ENCODE measurements around the gene CCDC12. TPM values are rescaled to one million over a fixed set of nuclear protein-coding genes. Genes with fewer than 3 reads are reported as not detected.

Gene CCDC12
- total RNA-seq, 1 donor from 2014 or later = 36.3 TPM

- H3K9me3 Mint-ChIP-seq (ENCODE audit: unreplicated experiment) = no peaks in the 10 kb centered on the region
- no peak overlapping the region for H3K4me3 Mint-ChIP-seq (ENCODE audit: unreplicated experiment)
- no peaks in the 10 kb centered on the region for H3K36me3 Mint-ChIP-seq (ENCODE audit: low read depth, unreplicated experiment)
- H3K4me1 Mint-ChIP-seq (ENCODE audit: unreplicated experiment) = peaks cover 9% of the 10 kb centered on the region
- TF ChIP-seq CTCF (IDR thresholded peaks at IDR 0.05; ENCODE audit: unreplicated experiment) = no peak
- peaks cover 24% of the 10 kb centered on the region for H3K27me3 Mint-ChIP-seq (ENCODE audit: unreplicated experiment)
- H3K27ac Mint-ChIP-seq (ENCODE audit: unreplicated experiment) = no peak overlapping the region
- DNase-seq (ENCODE audit: low spot score) = no peak
Measured at GRCh38 chr3:46889381-46890110, 87.0 kb downstream of the CCDC12 start.

- Mint-ChIP-seq H3K4me1 (ENCODE audit: unreplicated experiment) (peaks cover 9% of the 10 kb centered on the region), H3K36me3 (ENCODE audit: low read depth, unreplicated experiment) (no peaks in the 10 kb centered on the region), H3K27me3 (ENCODE audit: unreplicated experiment) (peaks cover 26% of the 10 kb centered on the region)
Measured at GRCh38 chr3:46888705-46889104, 87.8 kb downstream of the CCDC12 start.

DNA sequence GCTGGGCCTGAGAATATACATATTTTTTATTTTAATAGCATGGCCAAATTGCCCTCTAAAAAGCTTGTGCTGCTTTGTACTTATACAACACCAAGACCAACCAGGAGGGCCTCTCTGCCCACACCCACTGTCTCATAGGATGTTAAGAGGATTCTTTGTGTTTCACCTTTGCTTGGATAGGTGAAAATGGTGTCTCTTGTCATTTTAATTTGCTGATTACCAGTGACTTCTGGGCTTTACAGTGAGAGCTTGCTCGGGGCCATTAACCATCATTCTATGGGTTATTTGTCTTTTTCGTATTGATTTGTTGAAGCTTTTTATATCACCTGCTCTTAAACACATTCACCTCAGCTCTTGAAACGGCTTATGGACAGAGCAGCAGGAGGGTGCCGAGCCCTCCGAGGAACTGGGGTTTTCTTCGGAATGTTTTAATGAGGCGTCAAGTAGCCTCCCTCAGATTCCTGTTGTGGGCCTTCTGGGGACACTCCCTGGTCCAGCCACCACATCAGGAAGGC lies 88.5 kb downstream of the CCDC12 start:
- no peak for DNase-seq (ENCODE audit: low spot score)
- Mint-ChIP-seq H3K36me3 (ENCODE audit: low read depth, unreplicated experiment) (no peaks in the 10 kb centered on the region), H3K4me1 (ENCODE audit: unreplicated experiment) (peaks cover 9% of the 10 kb centered on the region), H3K27me3 (ENCODE audit: unreplicated experiment) (peaks cover 27% of the 10 kb centered on the region), H3K4me3 (ENCODE audit: unreplicated experiment) (no peak overlapping the region), H3K9me3 (ENCODE audit: unreplicated experiment) (no peaks in the 10 kb centered on the region), H3K27ac (ENCODE audit: unreplicated experiment) (no peak overlapping the region)
- TF ChIP-seq CTCF (IDR thresholded peaks at IDR 0.05; ENCODE audit: unreplicated experiment) = no peak

More at GRCh38 chr3:46888705-46889104, 87.8 kb downstream of the CCDC12 start:
- Mint-ChIP-seq H3K9me3 (ENCODE audit: unreplicated experiment) (no peaks in the 10 kb centered on the region), H3K4me3 (ENCODE audit: unreplicated experiment) (no peak overlapping the region), H3K27ac (ENCODE audit: unreplicated experiment) (no peak overlapping the region)
- DNase-seq (ENCODE audit: low spot score) = no peak
- no peak for TF ChIP-seq CTCF (IDR thresholded peaks at IDR 0.05; ENCODE audit: unreplicated experiment)

DNA sequence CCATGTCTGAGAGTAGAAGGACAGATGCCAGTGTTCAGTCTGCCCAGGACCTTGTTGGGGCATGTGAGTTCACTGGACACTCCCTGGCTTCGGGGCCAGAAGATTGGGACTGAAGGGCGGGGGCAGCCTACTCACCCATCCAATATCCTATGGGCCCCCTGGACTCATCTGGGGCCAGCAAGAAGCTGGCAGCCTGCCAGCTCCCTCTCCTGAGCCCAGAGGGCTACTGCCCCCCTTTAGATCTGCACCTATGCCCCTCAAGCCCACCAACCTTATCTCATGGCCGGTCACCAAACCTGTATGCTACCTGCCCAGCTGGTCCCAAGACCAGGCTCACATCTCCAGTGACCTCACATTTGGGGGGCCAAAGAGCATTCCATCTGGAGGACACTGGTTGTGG lies 90.9 kb downstream of the CCDC12 start:
- Mint-ChIP-seq H3K9me3 (ENCODE audit: unreplicated experiment) (no peaks in the 10 kb centered on the region), H3K4me3 (ENCODE audit: unreplicated experiment) (no peak overlapping the region), H3K27me3 (ENCODE audit: unreplicated experiment) (peaks cover 15% of the 10 kb centered on the region), H3K27ac (ENCODE audit: unreplicated experiment) (no peak overlapping the region), H3K4me1 (ENCODE audit: unreplicated experiment) (peaks cover 1% of the 10 kb centered on the region), H3K36me3 (ENCODE audit: low read depth, unreplicated experiment) (no peaks in the 10 kb centered on the region)
- TF ChIP-seq CTCF (IDR thresholded peaks at IDR 0.05; ENCODE audit: unreplicated experiment) = no peak
- no peak for DNase-seq (ENCODE audit: low spot score)

- H3K36me3 Mint-ChIP-seq (ENCODE audit: low read depth, unreplicated experiment) = no peaks in the 10 kb centered on the region
- no peak for DNase-seq (ENCODE audit: low spot score)
- no peaks in the 10 kb centered on the region for H3K9me3 Mint-ChIP-seq (ENCODE audit: unreplicated experiment)
- H3K27me3 Mint-ChIP-seq (ENCODE audit: unreplicated experiment) = peaks cover 19% of the 10 kb centered on the region
- no peak overlapping the region for H3K27ac Mint-ChIP-seq (ENCODE audit: unreplicated experiment)
- TF ChIP-seq CTCF (IDR thresholded peaks at IDR 0.05; ENCODE audit: unreplicated experiment) = no peak
- H3K4me3 Mint-ChIP-seq (ENCODE audit: unreplicated experiment) = no peak overlapping the region
- H3K4me1 Mint-ChIP-seq (ENCODE audit: unreplicated experiment) = peaks cover 8% of the 10 kb centered on the region
Measured at GRCh38 chr3:46884929-46885328, 91.6 kb downstream of the CCDC12 start.
